HG03469 (cell line): ENCODE data around the gene COL15A1.
"Not testable (repeated sequence)": the region's sequence is repeated elsewhere in the genome, so short reads cannot be mapped to it uniquely, and the experiment has no call there.

ENCODE experiments used
- ATAC-seq: cut with Tn5 transposase; IDR thresholded peaks from one replicate; pipeline ENCODE4 v1.9.1; 2021; ENCODE audit warnings: mild to moderate bottlenecking, moderate library complexity, moderate number of reproducible peaks; ENCODE audit not compliant: unreplicated experiment

Gene COL15A1

DNA sequence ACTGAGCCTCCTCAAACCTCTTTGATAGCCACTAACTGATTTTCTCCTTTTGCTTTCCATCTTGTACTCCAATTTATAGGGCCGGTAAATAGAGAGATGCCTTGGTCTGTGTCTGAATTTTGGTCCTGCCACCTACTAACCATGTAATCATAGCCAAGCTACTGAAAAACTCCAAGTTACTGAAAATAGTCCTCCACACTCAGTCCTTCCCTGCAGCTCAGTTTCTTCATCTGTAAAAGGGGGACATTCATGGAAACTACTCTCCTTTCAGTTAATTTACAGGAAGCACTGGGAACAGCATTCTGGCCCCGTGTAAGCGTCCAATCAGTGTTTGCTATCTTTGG lies 131.2 kb downstream of the COL15A1 start:
- no peak for ATAC-seq

GRCh38 chr9:99075246-99075912 lies 131.7 kb downstream of the COL15A1 start:
- no peak for ATAC-seq

DNA sequence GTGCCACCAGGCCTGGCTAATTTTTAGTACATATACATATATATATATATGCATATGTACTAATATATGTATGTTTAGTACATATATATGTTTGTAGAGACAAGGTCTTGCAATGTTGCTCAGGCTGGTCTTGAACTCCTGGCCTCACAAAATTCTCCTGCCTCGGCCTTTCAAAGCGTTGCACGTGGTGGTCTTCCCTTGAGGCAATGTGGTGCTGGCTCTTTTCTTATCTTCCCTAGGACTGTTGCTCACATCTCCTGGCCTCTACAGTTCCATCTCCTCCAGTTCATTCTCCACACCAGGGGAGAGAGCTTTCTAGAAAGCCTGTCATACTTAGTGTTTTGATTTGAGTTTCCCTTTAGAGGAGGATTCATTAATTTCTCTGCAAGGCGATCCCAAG lies 132.3 kb downstream of the COL15A1 start:
- no peak for ATAC-seq

DNA sequence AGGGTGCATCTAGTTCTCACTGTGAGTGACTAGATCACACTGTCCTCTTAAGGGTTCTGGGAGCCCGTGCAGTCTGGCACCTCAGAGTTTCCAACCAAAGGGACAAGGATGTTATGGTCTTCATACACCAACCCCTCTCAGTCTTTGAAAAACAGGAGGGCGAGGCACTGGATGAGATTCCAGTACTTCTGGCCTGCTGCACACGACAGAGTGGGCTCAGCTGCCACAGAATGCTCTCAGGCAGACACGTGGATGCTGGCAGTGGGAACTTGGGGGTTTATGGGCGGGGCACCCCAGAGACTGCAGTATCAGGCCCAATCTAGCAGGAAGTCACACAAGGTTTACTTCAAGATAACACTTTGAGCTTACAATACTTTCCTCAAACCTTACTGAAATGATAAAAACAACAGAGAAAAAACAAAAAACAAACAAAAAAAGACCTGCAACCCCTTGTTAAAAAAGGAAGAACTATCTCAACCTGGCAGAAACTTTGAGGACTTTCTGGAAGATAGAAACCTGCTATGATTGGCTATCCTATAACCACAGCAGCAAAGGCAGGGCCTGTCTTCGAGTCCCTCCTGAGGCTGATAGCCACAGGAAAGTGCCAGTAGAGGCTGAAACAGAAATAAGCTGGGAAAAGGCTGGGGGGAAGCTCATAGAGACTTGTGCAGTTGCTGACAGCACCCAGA lies 132.9 kb downstream of the COL15A1 start:
- no peak for ATAC-seq

GRCh38 chr9:99078717-99079116 lies 135.0 kb downstream of the COL15A1 start:
- no peak for ATAC-seq

DNA sequence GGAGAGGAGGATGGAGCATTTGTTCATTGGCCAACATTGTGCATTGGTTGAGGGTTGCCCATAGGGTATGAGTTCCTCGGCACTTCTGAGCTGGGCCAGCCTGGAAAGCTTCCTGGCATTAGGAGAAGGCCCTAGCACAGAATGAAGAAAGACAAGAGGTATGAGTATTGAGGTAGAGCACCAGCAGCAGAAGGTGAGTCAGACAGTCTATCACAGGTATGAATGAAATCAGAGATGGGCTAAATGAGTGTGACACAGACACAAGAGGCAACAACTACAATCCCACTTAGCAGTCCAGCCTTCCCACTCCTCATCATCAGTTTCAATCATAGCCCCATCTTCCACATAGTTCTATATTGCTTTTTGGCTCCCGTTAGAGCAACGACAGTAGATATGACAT lies 135.8 kb downstream of the COL15A1 start:
- no peak for ATAC-seq

- ATAC-seq, result no peak
These were observed 139.3 kb downstream of the COL15A1 start for GRCh38 chr9:99083051-99083450.

DNA sequence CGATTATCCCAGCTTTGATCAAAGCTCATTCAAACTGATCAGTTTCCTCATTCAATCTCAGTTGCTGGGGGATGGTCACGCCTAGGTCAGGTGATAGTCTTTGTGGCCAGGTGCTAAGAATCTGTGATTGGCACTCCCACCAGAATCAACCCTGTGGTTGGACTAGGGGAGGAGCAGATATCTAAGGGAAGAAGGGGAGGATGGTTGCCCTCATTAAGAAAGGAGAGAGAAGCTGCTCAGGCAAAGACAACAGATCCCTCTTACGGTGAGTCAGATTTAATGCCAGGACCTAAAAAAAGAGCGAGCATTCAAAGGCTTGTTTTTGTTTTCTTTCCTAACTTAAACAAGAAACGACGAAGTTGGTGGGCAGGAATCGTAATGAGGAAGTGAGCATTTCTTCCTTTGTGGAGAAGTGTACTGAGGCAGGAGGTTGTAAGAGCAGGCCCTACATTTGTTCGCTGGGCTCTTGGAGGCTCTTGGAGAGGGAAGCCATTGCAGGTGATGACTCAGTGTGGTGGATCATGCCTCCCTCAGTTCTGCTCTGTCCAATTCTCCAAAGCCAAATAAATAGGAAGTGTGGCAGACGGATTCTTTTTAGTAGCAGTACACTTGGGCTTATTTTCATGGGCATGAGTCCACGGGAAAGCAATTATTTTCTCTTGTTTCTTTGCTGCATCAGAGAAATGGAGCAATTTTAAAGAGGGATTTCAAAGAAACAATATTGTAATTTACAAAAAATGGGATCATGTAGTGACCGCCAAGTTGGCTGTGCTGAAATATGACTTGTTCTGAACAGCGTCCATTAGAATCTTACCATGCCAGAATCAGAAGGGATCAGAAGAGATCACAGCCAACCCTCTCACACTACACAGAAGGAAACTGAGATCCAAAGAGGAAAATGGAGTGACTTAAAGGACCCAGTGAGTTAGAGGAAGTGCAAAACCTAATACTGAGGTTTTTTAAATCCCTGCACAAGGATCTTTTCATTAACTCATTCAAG lies 142.5 kb downstream of the COL15A1 start:
- no peak for ATAC-seq

- no peak for ATAC-seq
These were observed 143.8 kb downstream of the COL15A1 start for GRCh38 chr9:99087462-99087861.

DNA sequence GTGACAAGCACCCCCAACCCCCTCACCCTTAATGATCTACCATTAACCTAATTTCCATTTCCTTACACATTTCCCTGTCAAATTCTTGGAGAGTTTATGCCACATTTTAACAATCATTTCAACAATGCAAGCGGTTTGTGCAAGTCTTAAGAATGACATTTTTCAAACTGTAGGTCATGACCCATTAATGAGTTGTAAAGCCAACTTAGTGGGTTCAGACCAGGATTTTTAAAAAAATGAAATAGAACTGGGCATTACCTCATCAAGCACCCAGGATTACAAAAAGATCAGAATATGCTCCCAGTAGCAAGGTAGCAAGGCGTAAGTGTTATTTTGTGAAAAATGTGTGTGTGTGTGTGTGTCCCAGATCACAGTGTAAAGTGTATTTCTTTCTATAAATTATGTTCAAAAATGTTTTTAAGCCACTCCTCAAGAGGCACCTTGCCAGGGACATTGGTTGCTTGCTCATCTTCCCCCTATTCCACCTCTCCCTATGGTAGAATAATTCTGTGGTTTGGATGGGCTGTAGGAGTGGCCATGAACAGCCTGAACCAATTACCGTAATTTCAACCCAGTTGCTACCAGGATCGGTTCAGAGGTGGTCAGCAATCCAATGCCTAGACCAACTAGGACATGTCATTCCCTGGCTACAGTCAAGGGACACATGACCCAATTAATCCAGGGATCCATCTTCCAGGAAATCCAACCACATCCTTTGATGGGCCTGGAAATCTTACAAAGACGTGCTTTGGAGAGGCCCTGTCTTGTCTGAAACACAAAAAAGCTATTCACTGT lies 146.8 kb downstream of the COL15A1 start:
- ATAC-seq, result no peak

- ATAC-seq, result no peak
These were observed 149.2 kb downstream of the COL15A1 start for GRCh38 chr9:99092643-99093491.

- no peak for ATAC-seq
These were observed 149.7 kb downstream of the COL15A1 start for GRCh38 chr9:99093492-99093791.

DNA sequence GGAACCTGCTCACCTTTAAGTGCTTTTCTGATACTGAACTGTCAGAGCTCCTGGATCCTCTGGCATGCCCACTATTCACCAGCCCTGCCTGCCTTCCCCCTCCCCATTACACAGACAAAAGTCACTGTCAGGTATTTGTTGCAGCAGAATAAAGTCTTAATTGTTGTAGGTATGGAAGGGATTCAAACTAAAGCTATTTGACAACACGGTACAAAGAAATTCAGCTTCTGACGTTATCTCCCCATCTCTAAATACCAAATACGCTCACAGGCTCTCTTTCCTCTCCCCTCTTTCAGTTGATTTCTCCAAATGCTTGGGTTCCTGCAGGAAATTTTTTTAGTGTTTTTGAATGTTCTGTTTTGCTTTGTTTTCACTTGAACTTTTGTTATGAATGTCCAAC lies 151.9 kb downstream of the COL15A1 start:
- ATAC-seq, result no peak

- ATAC-seq, result no peak
These were observed 152.7 kb downstream of the COL15A1 start for GRCh38 chr9:99096409-99096808.

DNA sequence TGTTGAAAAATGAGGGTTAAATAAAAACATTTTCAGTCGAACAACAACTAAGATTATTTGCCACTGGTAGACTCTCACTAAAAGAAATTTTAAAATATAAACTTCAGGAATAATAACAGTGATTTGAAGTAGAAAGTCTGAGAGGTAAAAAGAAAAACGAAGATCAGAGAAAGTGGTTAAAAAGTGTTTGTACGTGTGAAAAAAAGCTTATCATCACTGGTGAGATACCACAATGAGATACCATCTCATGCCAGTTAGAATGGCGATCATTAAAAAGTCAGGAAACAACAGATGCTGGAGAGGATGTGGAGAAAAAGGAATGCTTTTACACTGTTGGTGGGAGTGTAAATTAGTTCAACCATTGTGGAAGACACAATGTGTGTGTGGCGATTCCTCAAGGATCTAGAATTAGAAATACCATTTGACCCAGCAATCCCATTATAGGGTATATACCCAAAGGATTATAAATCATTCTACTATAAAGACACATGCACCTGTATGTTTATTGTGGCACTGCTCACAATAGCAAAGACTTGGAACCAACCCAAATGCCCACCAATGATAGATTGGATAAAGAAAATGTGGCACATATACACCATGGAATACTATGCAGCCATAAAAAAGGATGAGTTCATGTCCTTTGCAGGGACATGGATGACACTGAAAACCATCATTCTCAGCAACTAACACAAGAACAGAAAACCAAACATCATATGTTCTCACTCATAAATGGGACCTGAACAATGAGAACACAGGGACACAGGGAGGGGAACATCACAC lies 156.3 kb downstream of the COL15A1 start:
- not testable (repeated sequence) for ATAC-seq

DNA sequence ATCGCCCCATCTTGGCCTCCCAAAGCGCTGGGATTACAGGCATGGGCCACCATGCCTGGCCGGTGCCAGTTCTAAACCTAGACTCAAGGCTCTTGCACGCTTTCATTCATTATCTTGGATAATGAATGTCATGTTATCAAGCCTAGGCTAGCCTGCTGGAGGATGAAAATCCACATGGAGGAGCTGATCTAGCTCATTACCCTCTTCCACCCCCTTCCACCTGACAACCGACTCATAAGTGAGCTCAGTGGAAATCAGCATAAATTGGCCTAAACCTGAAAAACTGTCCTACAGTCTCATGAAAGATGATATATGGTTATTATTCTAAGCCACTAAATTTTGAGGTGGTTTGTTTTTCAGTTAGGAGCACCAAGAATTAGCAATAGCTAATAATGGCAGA lies 157.6 kb downstream of the COL15A1 start:
- no peak for ATAC-seq

DNA sequence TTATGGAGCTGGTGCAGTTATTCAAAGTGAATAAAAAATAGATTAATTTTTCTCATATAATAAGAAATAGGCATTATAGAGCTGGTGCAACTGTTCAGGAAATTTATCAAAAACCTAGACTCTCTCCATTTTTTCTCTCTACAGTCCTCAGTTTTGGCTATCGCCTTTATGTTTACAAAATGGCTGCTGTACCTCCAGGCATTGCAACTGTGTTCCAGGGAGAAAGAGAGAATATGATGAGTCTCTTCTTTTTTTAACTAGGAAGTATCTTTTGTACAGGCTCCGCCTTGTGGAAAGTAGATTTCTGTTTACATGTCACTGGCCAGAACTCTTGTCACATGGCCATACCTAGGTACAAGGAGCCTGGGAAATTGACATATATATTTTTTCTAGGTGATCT lies 158.1 kb downstream of the COL15A1 start:
- ATAC-seq, result no peak

DNA sequence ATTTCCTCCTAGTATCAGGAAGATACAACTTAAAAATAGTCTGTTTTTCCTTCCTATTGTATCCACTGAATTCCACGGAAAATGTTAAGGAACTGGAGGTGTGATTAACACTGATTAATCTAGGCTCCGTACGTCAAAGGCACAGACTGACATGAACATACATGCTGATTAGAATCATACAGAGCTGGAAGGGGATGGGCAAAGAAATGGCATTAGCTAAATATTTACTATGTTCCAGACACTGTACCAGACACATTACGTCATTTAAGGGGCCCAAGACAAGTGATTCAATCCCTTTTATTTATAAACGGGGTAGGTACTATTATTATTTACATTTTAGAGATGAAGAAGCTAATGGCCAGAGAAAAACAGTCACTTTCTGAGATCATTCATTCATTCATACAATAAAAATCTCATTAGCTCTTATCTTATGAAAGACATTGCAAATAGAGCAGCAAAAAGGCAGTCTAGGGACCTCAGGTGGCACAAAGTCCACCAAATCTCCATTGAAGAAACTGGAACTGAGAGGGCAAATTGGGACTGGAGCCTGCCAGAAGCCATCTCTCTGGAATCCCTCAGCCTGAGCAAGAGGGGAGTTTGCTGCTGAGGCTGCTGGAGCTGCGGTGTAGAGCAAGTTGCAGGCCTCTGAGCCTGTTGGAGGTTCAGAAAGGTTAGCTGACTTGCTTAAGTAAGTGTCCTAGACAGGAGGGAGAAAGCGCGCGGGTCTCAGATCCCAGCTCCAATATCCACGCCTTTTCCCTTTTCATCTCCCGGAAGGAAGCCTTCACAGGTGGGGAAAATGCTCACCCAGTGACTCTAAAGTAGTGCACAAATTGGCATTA lies 159.6 kb downstream of the COL15A1 start:
- no peak for ATAC-seq
